Endodermal cell (in vitro differentiated cells): Measurements from ENCODE around the gene PRKCA. TPM values are rescaled to one million over a fixed set of nuclear protein-coding genes. Genes with fewer than 3 reads are reported as not detected.

ENCODE experiments used
- DNase-seq: peaks from one replicate; pipeline ENCODE4 v3.0.0-alpha.2; 2017
- H3K27ac ChIP-seq: 2 replicates; pipeline ENCODE4 v1.5.1; 2013; ENCODE audit warnings: mild to moderate bottlenecking, low read depth, low read length, moderate library complexity
- H3K27me3 ChIP-seq: 2 replicates; pipeline ENCODE4 v1.6.1; 2013; ENCODE audit warnings: mild to moderate bottlenecking, low read length, moderate library complexity; ENCODE audit not compliant: insufficient read depth, control insufficient read depth, poor library complexity, severe bottlenecking
- H3K36me3 ChIP-seq: 2 replicates; pipeline ENCODE4 v1.7.0; 2013; ENCODE audit warnings: mild to moderate bottlenecking, low read length, moderate library complexity; ENCODE audit not compliant: control insufficient read depth, insufficient read depth
- H3K4me1 ChIP-seq: one replicate; pipeline ENCODE4 v1.7.0; 2013; ENCODE audit warnings: low read length; ENCODE audit not compliant: control insufficient read depth, insufficient read depth
- H3K4me3 ChIP-seq: 2 replicates; pipeline ENCODE4 v1.5.1; 2013; ENCODE audit warnings: mild to moderate bottlenecking, low read length, moderate library complexity
- H3K9ac ChIP-seq: 2 replicates; pipeline ENCODE4 v1.6.1; 2013; ENCODE audit warnings: mild to moderate bottlenecking, low read length, moderate library complexity; ENCODE audit not compliant: poor library complexity, severe bottlenecking; ENCODE audit errors: extremely low read depth
- H3K9me3 ChIP-seq: 2 replicates; pipeline ENCODE4 v1.6.1; 2013; ENCODE audit warnings: mild to moderate bottlenecking, low read length, moderate library complexity; ENCODE audit not compliant: control insufficient read depth
- H3K27ac Mint-ChIP-seq: 2 replicates; pipeline ENCODE4 v1.8.0; 2020; ENCODE audit warnings: mixed read lengths
- H3K27me3 Mint-ChIP-seq: 2 replicates; pipeline ENCODE4 v1.8.0; 2021; ENCODE audit warnings: mild to moderate bottlenecking, mixed read lengths; ENCODE audit not compliant: insufficient read depth
- H3K36me3 Mint-ChIP-seq: 2 replicates; pipeline ENCODE4 v1.8.0; 2020; ENCODE audit warnings: low read depth, mixed read lengths
- H3K4me1 Mint-ChIP-seq: 2 replicates; pipeline ENCODE4 v1.8.0; 2020; ENCODE audit warnings: mixed read lengths
- H3K4me3 Mint-ChIP-seq: 2 replicates; pipeline ENCODE4 v1.8.0; 2020; ENCODE audit warnings: mild to moderate bottlenecking, moderate library complexity, mixed read lengths
- H3K9me3 Mint-ChIP-seq: 2 replicates; pipeline ENCODE4 v1.8.0; 2020; ENCODE audit warnings: mild to moderate bottlenecking, mixed read lengths
- WGBS, 2 experiments: methylation state at CpG; one replicate each; pipeline versions ENCODE4 v1.1.5 to v1.1.7; 2013; ENCODE audit warnings: missing lambda C conversion rate in 2 of 2, mixed read lengths in 1 of 2; ENCODE audit not compliant: insufficient coverage in 1 of 2, insufficient read length in 1 of 2; 5-methylcytosine and 5-hydroxymethylcytosine counted together
- total RNA-seq, 2 donors: library from RNA; stranded (reverse); fragmentation: NEBNext Ultra II Directional in 1 of 2; extraction: Animal tissue kit (Norgen Biotek cat#: 25700) in 1 of 2; gene quantifications; 2 replicates in 1 of 2; 3 replicates in 1 of 2; pipeline ENCODE4 v1.2.1, GENCODE V29; 2021
- TF ChIP-seq, protein P1 (sequence below): fragments of 200-600 bp; sonication (generic); conservative IDR thresholded peaks from 2 replicates; pipeline ENCODE4 v1.5.0; 2021; ENCODE audit warnings: antibody characterized with exemption, mild to moderate bottlenecking

PRKCA gene
- total RNA-seq, 2 donors from 2014 or later = 8.7 to 14.6 TPM

- no peaks in the 10 kb centered on the region for H3K4me1 ChIP-seq
- Mint-ChIP-seq H3K27ac (no peak overlapping the region), H3K27me3 (no peaks in the 10 kb centered on the region), H3K9me3 (no peaks in the 10 kb centered on the region), H3K36me3 (no peaks in the 10 kb centered on the region), H3K4me3 (no peak overlapping the region), H3K4me1 (peaks cover 10% of the 10 kb centered on the region)
- no peak overlapping the region for H3K9ac ChIP-seq
- no peak overlapping the region for H3K27ac ChIP-seq
- H3K36me3 ChIP-seq = no peaks in the 10 kb centered on the region
- no peaks in the 10 kb centered on the region for H3K27me3 ChIP-seq
- no peak overlapping the region for H3K4me3 ChIP-seq
- TF ChIP-seq, protein P1, sequence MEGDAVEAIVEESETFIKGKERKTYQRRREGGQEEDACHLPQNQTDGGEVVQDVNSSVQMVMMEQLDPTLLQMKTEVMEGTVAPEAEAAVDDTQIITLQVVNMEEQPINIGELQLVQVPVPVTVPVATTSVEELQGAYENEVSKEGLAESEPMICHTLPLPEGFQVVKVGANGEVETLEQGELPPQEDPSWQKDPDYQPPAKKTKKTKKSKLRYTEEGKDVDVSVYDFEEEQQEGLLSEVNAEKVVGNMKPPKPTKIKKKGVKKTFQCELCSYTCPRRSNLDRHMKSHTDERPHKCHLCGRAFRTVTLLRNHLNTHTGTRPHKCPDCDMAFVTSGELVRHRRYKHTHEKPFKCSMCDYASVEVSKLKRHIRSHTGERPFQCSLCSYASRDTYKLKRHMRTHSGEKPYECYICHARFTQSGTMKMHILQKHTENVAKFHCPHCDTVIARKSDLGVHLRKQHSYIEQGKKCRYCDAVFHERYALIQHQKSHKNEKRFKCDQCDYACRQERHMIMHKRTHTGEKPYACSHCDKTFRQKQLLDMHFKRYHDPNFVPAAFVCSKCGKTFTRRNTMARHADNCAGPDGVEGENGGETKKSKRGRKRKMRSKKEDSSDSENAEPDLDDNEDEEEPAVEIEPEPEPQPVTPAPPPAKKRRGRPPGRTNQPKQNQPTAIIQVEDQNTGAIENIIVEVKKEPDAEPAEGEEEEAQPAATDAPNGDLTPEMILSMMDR = no peak
- H3K9me3 ChIP-seq = no peaks in the 10 kb centered on the region
- no peak for DNase-seq
Observed at GRCh38 chr17:66701462-66701861, 399.0 kb downstream of the PRKCA start.

GRCh38 chr17:66702106-66702936 is 399.9 kb downstream of the PRKCA start:
- TF ChIP-seq, protein P1 = no peak
- WGBS, 2 experiments = no CpG with 5 or more reads among the region's 1 CpG

GRCh38 chr17:66704858-66705520 is 402.6 kb downstream of the PRKCA start:
- no peak for DNase-seq
- no peak overlapping the region for H3K27ac ChIP-seq
- TF ChIP-seq, protein P1 = no peak
- H3K36me3 ChIP-seq = no peaks in the 10 kb centered on the region
- no peaks in the 10 kb centered on the region for H3K4me1 Mint-ChIP-seq
- no peak overlapping the region for H3K27ac Mint-ChIP-seq
- no peak overlapping the region for H3K9ac ChIP-seq
- no peaks in the 10 kb centered on the region for H3K4me1 ChIP-seq
- H3K9me3 ChIP-seq = no peaks in the 10 kb centered on the region
- WGBS, 2 experiments = 80 to 86% methylated on average over 2 of the region's 2 CpGs
- no peaks in the 10 kb centered on the region for H3K27me3 Mint-ChIP-seq
- H3K4me3 ChIP-seq = no peak overlapping the region
- no peaks in the 10 kb centered on the region for H3K9me3 Mint-ChIP-seq
- H3K27me3 ChIP-seq = no peaks in the 10 kb centered on the region
- no peaks in the 10 kb centered on the region for H3K36me3 Mint-ChIP-seq
- no peak overlapping the region for H3K4me3 Mint-ChIP-seq

More at GRCh38 chr17:66702106-66702936, 399.9 kb downstream of the PRKCA start:
- Histone ChIP-seq H3K4me1 (no peaks in the 10 kb centered on the region), H3K27ac (no peak overlapping the region), H3K36me3 (no peaks in the 10 kb centered on the region), H3K9ac (no peak overlapping the region), H3K4me3 (no peak overlapping the region), H3K27me3 (no peaks in the 10 kb centered on the region), H3K9me3 (no peaks in the 10 kb centered on the region)
- Mint-ChIP-seq H3K27ac (no peak overlapping the region), H3K4me1 (peaks cover 4% of the 10 kb centered on the region), H3K27me3 (no peaks in the 10 kb centered on the region), H3K4me3 (no peak overlapping the region), H3K9me3 (no peaks in the 10 kb centered on the region), H3K36me3 (no peaks in the 10 kb centered on the region)
- no peak for DNase-seq
